WERI-Rb-1 (cell line): Measurements from ENCODE around the gene ZC3H13.

Source experiments
- DNase-seq: peaks from one replicate; pipeline ENCODE4 v3.0.0-alpha.2; 2020
- H3K27ac ChIP-seq: fragments of 250-450 bp; sonication (Bioruptor Pico); 2 replicates; pipeline ENCODE4 v1.5.1; 2020; ENCODE audit warnings: mild to moderate bottlenecking, moderate library complexity
- H3K27me3 ChIP-seq: fragments of 250-450 bp; sonication (Bioruptor Pico); 2 replicates; pipeline ENCODE4 v1.5.1; 2021; ENCODE audit warnings: mild to moderate bottlenecking, low read depth, moderate library complexity; ENCODE audit not compliant: insufficient read depth, severe bottlenecking
- H3K36me3 ChIP-seq: fragments of 250-450 bp; sonication (Bioruptor Pico); 2 replicates; pipeline ENCODE4 v1.5.1; 2020; ENCODE audit warnings: mild to moderate bottlenecking, moderate library complexity
- H3K4me3 ChIP-seq: 2 replicates; pipeline ENCODE4 v1.5.1; 2011; ENCODE audit warnings: low read depth, mild to moderate bottlenecking, control low read depth, low read length
- H3K9me3 ChIP-seq: fragments of 250-450 bp; sonication (Bioruptor Pico); 2 replicates; pipeline ENCODE4 v1.5.1; 2021; ENCODE audit warnings: mild to moderate bottlenecking, moderate library complexity; ENCODE audit not compliant: severe bottlenecking
- CTCF ChIP-seq: IDR thresholded peaks from 2 replicates; pipeline ENCODE4 v1.5.1; 2011; ENCODE audit warnings: low read depth, mild to moderate bottlenecking, control low read depth, inconsistent platforms, low read length

Gene ZC3H13

DNA sequence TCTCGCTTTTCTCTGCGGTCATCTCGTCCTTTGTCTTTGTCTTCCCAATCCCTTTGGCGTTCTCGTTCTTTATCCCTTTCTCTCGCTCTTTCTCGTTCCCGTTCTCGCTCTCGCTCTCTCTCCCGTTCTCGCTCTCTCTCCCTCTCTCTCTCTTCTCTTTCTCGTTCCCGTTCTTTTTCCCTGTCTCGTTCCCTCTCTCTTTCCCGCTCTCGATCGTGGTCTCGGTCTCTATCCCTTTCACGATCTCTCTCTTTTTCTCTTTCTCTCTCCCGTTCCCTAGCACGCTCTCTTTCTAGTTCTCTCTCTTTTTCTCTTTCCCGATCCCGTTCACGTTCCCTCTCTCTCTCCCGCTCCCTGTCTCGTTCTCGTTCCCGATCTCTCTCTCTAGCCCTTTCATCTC lies 77.2 kb downstream of the ZC3H13 start:
- no peak for TF ChIP-seq CTCF
- no peak overlapping the region for H3K27ac ChIP-seq
- H3K4me3 ChIP-seq: no peak overlapping the region
- peaks cover 57% of the 10 kb centered on the region for H3K36me3 ChIP-seq
- H3K27me3 ChIP-seq: no peaks in the 10 kb centered on the region
- no peaks in the 10 kb centered on the region for H3K9me3 ChIP-seq
- no peak for DNase-seq

GRCh38 chr13:45974500-45974899 lies 78.0 kb downstream of the ZC3H13 start:
- Histone ChIP-seq H3K4me3 (no peak overlapping the region), H3K9me3 (no peaks in the 10 kb centered on the region), H3K27me3 (no peaks in the 10 kb centered on the region), H3K27ac (no peak overlapping the region), H3K36me3 (peaks cover 60% of the 10 kb centered on the region)
- no peak for TF ChIP-seq CTCF
- DNase-seq: no peak

DNA sequence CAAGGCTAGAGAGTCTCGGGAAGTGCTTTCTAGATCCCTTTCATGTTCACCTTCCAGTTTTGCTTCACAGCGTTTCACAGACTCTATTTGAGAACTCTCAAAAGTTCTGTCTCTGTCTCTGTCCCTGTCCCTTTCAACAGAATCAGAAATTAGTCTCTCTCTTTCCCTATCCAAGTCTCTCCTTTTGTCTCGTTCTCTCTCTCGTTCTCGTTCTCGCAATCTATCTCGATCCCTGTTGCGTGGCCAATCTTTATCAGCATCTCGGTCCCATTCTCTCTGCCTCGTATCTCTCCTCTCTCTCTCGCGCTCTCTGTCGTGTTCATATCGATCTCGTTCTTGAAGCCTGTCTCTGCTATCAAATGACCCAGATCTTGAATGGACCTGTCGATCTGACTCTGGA lies 85.0 kb downstream of the ZC3H13 start:
- no peak overlapping the region for H3K27ac ChIP-seq
- no peak for DNase-seq
- no peaks in the 10 kb centered on the region for H3K9me3 ChIP-seq
- no peaks in the 10 kb centered on the region for H3K27me3 ChIP-seq
- H3K36me3 ChIP-seq: peaks cover 55% of the 10 kb centered on the region
- TF ChIP-seq CTCF: no peak
- no peak overlapping the region for H3K4me3 ChIP-seq

DNA sequence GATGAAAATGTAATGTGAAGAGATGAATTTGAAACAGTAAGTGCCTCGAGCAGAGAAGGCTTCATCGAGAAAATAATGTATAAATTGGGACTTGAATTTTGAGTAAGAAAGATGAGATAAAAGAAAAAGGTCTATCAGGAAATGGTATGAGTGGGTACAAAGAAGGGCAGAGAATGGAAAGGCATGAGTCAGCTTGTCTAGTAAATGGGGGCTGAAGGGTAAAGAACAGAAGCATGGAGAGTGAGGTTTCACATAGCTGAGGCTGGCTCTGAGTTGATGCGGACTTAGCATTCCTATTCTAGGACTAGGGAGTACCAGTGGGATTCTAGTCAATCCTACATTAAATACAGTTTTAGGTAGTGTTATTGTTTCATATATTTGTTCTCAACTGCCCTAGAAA lies 85.8 kb downstream of the ZC3H13 start:
- no peaks in the 10 kb centered on the region for H3K9me3 ChIP-seq
- H3K27me3 ChIP-seq: no peaks in the 10 kb centered on the region
- H3K36me3 ChIP-seq: peaks cover 48% of the 10 kb centered on the region
- TF ChIP-seq CTCF: no peak
- H3K4me3 ChIP-seq: no peak overlapping the region
- DNase-seq: no peak
- no peak overlapping the region for H3K27ac ChIP-seq

DNA sequence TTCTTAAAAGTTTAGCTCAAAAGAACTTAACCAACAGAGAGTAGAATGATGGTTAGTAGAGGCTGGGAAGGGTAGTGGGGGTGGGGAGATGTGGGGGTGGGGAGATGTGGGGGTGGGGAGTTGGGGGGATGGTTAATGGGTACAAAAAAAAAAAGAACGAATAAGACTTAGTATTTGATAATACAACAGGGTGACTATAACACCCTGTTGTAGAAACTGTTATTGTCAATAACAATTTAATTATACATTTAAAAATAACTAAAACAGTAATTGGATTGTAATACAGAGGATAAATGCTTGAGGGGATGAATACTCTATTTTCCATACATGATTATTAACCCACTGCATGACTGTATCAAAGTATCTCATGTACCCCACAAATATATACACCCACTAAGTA lies 91.1 kb downstream of the ZC3H13 start:
- no peaks in the 10 kb centered on the region for H3K27me3 ChIP-seq
- no peak overlapping the region for H3K4me3 ChIP-seq
- peaks cover 36% of the 10 kb centered on the region for H3K36me3 ChIP-seq
- TF ChIP-seq CTCF: no peak
- no peaks in the 10 kb centered on the region for H3K9me3 ChIP-seq
- H3K27ac ChIP-seq: no peak overlapping the region
- no peak for DNase-seq
